ENCODE data around the gene ABO.
A peak's percentile ranks its signal among the peaks of the same experiment; 100 is the strongest.
"Not testable (repeated sequence)": the region's sequence is repeated elsewhere in the genome, so short reads cannot be mapped to it uniquely, and the experiment has no call there.

Gene ABO

GRCh38 chr9:133242241-133242640, 32.8 kb downstream of the ABO start:
- TF ChIP-seq JUND (IDR thresholded peaks at IDR 0.05; ENCODE audit: low read depth), result no peak
- in situ Hi-C loops (cut with HindIII; ENCODE audit: low pct_unique_long_range_greater_than_20kb, low sequenced_read_pairs), result no loop called here
- DNase-seq (ENCODE audit: low read depth in 1 of 2, low spot score in 1 of 2), result no peak

DNA sequence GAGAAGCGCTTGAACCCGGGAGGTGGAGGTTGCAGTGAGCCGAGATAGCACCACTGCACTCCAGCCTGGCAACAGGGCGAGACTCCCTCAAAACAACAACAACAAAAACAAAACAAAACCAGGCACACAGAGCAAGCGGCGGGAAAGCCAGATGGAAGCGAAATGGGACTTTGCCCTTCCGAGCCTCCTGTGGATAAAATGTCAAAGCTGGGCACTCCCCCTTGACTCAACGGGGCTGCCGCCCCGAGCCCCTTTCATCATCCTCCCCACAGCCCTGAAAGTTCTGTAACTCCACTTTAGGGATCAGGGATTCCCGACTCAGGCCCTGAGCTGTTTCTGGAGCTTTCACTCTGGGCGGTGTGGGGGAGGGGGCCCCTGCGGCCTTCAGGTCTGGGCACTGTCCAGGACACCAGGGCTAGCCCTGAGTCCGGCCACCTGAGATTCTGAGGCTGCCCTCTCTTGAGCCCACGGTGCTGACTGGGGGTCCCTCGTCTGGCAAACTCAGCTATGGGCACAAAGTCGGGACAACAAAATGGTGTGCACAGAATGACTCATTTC, 35.4 kb downstream of the ABO start:
- no peak for TF ChIP-seq JUND (IDR thresholded peaks at IDR 0.05; ENCODE audit: low read depth)
- in situ Hi-C loops (cut with HindIII; ENCODE audit: low pct_unique_long_range_greater_than_20kb, low sequenced_read_pairs), result no loop called here
- no peak for DNase-seq (ENCODE audit: low read depth in 1 of 2, low spot score in 1 of 2)

DNA sequence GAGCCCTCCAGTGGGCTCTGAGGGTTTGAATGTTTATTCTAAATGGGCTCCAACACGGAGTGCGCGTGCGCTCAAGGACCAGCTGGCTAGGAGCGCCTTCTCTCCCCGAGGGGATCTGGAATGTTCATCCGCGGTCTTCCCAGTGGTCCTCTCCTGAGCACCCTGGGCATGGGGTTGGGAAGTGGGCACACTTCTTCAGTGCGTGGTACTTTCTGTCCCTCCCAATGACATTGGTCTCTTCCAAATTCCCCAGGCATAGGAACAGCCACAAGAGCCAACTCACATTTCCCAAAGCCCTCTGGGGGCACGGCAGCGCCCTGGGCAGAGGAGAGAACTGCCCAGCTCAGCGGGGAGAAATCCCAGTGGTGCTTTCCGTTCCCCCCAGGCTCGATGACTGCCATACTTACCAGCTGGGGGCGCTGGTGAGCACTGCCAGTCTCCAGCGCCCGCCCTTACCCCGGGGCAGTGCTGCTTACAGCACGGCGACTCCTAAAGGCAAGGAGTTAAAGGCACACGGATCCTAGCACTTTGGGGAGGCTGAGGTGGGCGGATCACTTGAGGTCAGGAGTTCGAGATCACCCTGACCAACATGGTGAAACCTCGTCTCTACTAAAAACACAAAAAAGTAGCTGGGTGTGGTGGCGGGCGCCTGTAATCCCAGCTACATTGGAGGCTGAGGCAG, 36.0 kb downstream of the ABO start:
- peak; percentile 81 to 89 for DNase-seq (ENCODE audit: low read depth in 1 of 2, low spot score in 1 of 2)
- in situ Hi-C loops (cut with HindIII; ENCODE audit: low pct_unique_long_range_greater_than_20kb, low sequenced_read_pairs), result no loop called here

DNA sequence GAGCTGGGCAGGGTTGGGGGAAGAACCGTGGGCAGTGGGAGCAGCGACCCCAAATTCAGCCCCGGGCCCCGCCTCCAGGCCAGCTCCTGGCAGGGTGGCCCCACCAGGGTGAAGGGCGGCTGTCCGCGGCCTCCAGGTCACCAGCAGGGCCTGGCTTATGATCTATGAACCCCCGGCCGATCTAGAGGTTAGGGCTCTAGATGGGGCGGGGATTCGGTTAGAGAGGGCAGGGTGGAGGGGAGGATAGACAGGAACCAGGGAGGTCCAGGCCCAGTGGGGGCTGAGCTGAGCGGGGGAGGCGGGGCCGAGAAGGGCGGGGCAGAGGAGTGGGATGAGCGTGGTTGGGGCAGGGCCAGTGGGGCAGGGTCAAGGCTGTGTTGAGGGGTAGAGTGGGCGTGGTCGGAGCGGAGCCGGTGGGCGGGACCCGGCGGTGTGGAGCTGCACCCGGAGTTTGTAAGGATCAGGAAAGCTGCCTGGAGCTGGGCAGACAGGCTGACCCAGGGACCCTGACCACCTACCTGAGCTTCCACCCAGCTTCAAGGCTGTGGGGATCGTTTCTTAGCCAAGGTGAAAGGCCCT, 36.6 kb downstream of the ABO start:
- no peak for TF ChIP-seq JUND (IDR thresholded peaks at IDR 0.05; ENCODE audit: low read depth)
- peak; percentile 51 to 70 for DNase-seq (ENCODE audit: low read depth in 1 of 2, low spot score in 1 of 2)
- in situ Hi-C loops (cut with HindIII; ENCODE audit: low pct_unique_long_range_greater_than_20kb, low sequenced_read_pairs), result no loop called here

More for the DNA sequence above, 36.0 kb downstream of the ABO start:
- no peak for TF ChIP-seq JUND (IDR thresholded peaks at IDR 0.05; ENCODE audit: low read depth)

DNA sequence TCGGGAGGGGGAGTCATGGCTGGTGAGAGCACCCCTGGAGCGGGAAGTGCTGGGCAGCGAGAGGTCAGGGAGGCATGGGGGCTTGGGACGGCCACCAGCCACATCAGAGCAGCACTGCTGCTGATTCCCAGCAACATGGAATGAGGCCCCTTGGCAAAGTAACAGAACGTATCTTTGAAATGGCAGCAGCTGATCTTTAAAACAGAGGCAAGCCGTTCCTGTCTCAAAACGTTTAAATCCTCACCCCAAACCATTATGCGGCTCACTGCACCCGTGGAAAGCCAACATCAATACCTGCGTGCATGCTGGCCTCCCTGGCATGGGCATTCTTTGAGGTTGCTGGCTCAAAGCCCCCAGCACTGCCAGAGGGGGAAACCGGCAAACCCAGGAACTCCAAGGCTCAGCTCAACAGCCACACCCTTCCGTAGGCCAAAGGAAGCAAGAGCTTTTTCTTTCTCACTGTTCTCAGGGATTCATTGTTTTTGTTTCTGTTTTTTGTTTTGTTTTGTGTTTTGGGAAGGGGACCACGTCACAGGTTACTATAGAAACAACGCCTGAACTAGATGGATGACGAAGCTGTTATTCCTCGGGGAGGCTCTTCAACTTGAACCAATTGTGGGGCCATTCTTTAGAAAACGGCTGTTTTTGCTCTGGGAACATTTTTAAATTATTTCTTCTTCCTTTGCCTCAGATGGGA, 37.8 kb downstream of the ABO start:
- no peak for DNase-seq (ENCODE audit: low read depth in 1 of 2, low spot score in 1 of 2)
- TF ChIP-seq JUND (IDR thresholded peaks at IDR 0.05; ENCODE audit: low read depth), result no peak
- in situ Hi-C loops (cut with HindIII; ENCODE audit: low pct_unique_long_range_greater_than_20kb, low sequenced_read_pairs), result no loop called here

DNA sequence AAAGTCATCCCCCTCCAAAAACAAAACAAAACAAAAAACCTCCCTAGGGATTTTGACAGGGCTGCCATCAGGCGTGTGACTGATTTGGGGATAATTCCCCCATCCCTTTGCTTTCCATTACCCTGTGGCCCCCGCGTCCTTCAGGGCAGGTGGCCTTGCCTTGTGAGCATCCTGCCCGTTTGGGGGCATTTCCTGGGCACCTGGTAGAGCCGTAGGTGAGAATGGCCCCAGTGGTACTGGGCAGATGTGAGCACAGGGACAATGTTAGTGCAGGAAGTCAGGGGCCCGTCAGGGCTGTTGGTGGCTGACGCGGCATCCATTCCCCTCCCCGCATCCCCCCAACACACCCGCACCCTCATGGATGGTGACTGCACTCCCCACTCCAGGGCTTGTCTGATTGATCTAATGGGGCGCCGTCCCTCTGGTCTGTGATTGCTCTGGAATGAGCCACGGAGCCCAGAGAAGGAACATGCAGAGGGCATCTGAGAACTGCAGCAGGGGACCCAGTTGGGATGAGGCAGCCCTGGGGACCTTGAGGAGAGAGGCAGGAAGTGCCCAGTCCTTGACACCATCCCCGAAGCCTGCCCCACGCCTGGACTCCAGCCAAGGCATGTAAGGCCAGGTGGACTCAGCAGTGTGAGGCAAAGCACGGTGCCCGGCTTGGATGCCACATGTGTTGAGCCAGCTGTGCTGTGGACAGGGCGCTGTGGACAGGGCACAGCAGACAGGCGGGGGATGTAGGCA, 38.5 kb downstream of the ABO start:
- in situ Hi-C loops (cut with HindIII; ENCODE audit: low pct_unique_long_range_greater_than_20kb, low sequenced_read_pairs); DNase-seq (ENCODE audit: low read depth in 1 of 2, low spot score in 1 of 2): not testable (repeated sequence)

DNA sequence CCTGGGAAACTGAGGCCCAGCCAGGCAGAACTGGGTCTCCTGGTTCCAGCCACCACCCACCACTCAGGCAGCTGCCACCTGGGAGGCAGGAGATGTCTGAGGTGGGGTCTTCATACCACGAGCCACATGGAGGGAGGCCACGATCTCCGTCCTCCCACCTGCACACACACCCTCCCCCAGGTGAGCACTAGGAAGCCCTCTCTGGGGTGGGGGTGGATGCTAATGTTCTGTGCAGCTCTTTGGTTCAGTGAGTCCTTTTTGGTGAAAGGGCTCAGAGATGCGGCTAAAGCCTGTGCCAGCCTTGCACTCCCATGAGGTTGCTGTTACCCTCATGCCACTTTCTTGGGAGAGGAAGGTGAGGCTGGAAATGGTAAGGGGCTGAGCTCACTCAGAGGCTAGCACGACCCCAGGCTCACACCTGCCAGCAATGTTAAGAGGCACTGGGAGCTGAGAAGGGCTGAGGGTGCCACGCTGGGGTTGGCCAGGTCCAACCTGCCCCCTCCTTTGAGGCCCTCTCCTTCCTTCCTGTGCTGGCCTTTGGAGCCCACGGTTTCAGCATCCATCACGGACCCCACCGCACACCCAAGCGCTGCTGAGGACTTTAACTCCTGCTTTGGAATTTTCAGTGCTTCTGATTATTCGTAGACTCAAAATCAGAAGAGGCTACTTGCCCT, 39.3 kb downstream of the ABO start:
- no peak for DNase-seq (ENCODE audit: low read depth in 1 of 2, low spot score in 1 of 2)
- TF ChIP-seq JUND (IDR thresholded peaks at IDR 0.05; ENCODE audit: low read depth), result no peak
- in situ Hi-C loops (cut with HindIII; ENCODE audit: low pct_unique_long_range_greater_than_20kb, low sequenced_read_pairs), result no loop called here

GRCh38 chr9:133234577-133235322, 40.3 kb downstream of the ABO start:
- no peak for TF ChIP-seq JUND (IDR thresholded peaks at IDR 0.05; ENCODE audit: low read depth)
- in situ Hi-C loops (cut with HindIII; ENCODE audit: low pct_unique_long_range_greater_than_20kb, low sequenced_read_pairs), result no loop called here
- no peak for DNase-seq (ENCODE audit: low read depth in 1 of 2, low spot score in 1 of 2)

- in situ Hi-C loops (cut with HindIII; ENCODE audit: low pct_unique_long_range_greater_than_20kb, low sequenced_read_pairs), result no loop called here
- TF ChIP-seq JUND (IDR thresholded peaks at IDR 0.05; ENCODE audit: low read depth), result no peak
Observed at GRCh38 chr9:133233681-133234432, 41.1 kb downstream of the ABO start.

GRCh38 chr9:133231934-133232568, 43.0 kb downstream of the ABO start:
- in situ Hi-C loops (cut with HindIII; ENCODE audit: low pct_unique_long_range_greater_than_20kb, low sequenced_read_pairs); DNase-seq (ENCODE audit: low read depth in 1 of 2, low spot score in 1 of 2): not testable (repeated sequence)

More at GRCh38 chr9:133233681-133234432, 41.1 kb downstream of the ABO start:
- no peak for DNase-seq (ENCODE audit: low read depth in 1 of 2, low spot score in 1 of 2)

GRCh38 chr9:133230514-133230913, 44.5 kb downstream of the ABO start:
- DNase-seq (ENCODE audit: low read depth in 1 of 2, low spot score in 1 of 2); in situ Hi-C loops (cut with HindIII; ENCODE audit: low pct_unique_long_range_greater_than_20kb, low sequenced_read_pairs): not testable (repeated sequence)
